Skeletal muscle satellite cell (primary cell): ENCODE measurements around the gene POMZP3.
"Not testable (repeated sequence)": the region's sequence is repeated elsewhere in the genome, so short reads cannot be mapped to it uniquely, and the experiment has no call there.

Experiments
- H3K27me3 ChIP-seq: 2 replicates; pipeline ENCODE4 v1.7.0; 2013; ENCODE audit warnings: low read length; ENCODE audit not compliant: control insufficient read depth, insufficient read depth
- H3K36me3 ChIP-seq: 2 replicates; pipeline ENCODE4 v1.7.0; 2013; ENCODE audit warnings: mild to moderate bottlenecking, control low read depth, low read length; ENCODE audit not compliant: insufficient read depth
- H3K4me1 ChIP-seq: 2 replicates; pipeline ENCODE4 v1.7.0; 2013; ENCODE audit warnings: low read length; ENCODE audit not compliant: control insufficient read depth, insufficient read depth
- H3K4me2 ChIP-seq: 2 replicates; pipeline ENCODE4 v1.7.0; 2013; ENCODE audit warnings: mild to moderate bottlenecking, low read length
- H3K4me3 ChIP-seq: 2 replicates; pipeline ENCODE4 v1.7.0; 2013; ENCODE audit warnings: low read length
- H3K9ac ChIP-seq: 2 replicates; pipeline ENCODE4 v1.7.0; 2013; ENCODE audit warnings: mild to moderate bottlenecking, low read depth, low read length, moderate library complexity
- H3K9me3 ChIP-seq: replicated peaks from 2 replicates; pipeline ENCODE4 v1.7.0; 2013; ENCODE audit warnings: mild to moderate bottlenecking, control low read depth, low read length

Gene POMZP3

DNA sequence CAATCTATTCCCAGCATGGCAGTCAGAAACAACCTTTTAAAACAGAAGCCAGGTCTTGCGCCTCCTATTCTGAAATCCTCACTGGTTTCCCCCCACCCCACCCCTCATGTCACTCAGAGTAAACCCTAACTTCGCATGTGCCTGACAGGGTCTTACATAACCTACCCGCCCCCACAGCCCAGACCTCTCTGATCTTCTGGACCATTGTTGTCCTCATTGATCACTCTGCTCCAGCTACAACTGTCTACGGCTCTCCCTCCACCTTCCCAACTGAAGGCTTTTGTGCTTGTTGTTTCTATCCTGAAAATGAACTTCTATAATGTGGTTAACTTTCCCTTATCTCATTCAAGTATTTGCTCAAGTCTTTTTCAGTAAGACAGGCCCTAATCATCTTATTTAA lies 66.9 kb downstream of the POMZP3 start:
- H3K4me3 ChIP-seq, H3K4me2 ChIP-seq, H3K4me1 ChIP-seq, H3K36me3 ChIP-seq, H3K27me3 ChIP-seq, H3K9ac ChIP-seq, H3K9me3 ChIP-seq: not testable (repeated sequence)
